HG02840 (cell line): ENCODE results near the gene POFUT2.

Experiments
- ATAC-seq: cut with Tn5 transposase; IDR thresholded peaks from one replicate; pipeline ENCODE4 v1.9.1; 2021; ENCODE audit warnings: mild to moderate bottlenecking, moderate library complexity, moderate number of reproducible peaks; ENCODE audit not compliant: unreplicated experiment, low FRiP score

POFUT2 gene

DNA sequence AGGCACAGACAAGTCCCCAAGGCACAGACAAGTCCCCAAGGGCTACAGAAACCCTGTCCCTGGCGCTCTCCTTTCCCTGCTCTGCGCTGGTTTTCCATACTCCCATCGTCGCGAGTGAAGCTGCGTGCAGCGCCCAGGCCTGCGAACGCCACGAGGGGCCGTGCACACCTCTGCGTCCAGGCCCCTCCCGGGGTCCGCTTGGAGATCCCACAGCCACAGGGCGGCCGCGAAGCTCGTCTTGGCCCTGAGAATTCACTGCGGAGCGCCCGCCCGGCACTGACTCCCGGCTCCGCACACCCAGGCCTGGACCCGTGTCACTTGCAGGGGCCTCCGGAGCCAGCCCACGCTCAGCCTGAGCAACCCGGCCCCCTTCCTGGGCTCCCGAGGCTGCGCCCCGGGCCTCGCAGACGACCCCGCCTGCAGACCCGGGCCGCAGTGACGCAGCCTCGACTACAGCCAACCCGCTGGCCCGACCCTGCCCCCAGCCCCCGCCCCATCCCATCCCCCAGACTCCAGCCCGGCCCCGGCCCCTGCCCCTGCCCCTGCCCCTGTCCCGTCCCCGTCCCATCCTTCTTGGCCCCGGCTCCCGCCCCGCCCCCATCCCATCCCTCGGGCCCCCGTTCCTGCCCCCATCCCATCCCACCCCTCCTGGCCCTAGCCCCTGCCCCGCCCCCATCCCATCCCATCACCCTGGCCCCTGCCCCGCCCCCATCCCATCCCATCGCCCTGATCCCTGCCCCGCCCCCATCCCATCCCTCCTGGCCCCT, 841 bp downstream of the POFUT2 start:
- no peak for ATAC-seq

GRCh38 chr21:45285266-45285931, 2.3 kb downstream of the POFUT2 start:
- ATAC-seq, result no peak

GRCh38 chr21:45284456-45284741, 3.3 kb downstream of the POFUT2 start:
- ATAC-seq, result no peak

- no peak for ATAC-seq
Measured at GRCh38 chr21:45283611-45284455, 3.9 kb downstream of the POFUT2 start.

DNA sequence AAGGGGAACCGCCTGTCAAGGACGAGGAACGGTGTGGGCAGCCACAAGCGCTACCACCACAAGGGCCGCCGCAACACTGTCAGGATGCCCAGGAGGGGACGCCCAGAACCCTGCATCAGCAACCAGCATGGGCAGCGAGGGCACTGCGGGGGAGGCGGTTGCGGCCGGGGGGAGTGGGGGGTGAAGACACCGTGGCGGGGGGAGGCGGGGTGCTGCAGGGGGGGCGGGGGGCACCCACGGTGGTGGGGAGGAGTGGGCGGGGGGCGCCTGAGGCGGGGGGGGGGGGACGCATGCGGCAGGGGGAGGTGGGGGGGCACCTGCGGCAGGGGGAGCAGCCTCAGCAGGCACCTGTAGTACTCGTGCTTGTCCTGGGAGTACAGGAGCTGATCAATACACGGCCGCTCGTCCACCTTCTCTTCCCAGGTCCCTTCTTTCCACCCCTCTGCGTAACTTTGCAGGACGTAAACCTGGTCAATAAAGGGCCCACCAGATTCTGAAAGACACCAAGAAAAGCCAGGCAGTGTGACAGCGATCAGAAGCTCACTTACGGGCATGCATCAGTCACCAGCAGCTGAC, 4.6 kb downstream of the POFUT2 start:
- ATAC-seq, result no peak

DNA sequence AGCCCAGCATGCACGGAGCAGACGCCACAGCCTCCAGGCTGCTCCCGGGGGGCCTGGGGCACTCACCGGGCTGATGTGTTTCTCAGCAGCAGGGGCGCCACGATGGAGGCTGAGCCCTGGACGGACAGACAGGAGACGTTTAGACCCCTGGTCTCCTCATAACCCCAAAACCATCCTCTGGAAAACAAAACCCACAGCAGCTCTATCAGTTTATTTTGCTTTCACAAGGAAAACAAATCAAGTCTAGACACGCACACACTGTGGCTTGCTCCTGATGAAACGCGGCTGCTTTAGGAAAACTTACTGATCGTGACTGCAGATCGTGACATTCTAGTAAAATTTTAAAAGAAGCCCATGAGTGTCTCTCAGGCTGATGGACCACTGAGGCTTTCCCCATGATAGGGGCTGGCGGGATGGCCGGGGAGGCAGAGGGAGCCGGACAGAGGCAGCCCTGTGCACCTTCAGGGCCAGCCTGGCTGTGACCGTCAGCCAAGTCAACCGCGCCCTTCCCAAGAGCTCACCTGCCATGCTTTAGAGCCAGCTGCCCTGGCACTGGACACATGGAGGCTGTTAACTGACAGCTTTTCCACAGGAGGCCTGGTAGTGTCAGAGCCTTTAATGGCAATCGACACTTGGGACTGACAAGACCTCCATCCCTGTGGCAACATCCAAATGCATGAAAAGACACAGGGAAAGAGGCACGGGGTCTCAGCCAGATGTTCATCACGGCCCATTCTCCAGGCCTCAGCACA, 5.2 kb downstream of the POFUT2 start:
- ATAC-seq, result no peak

DNA sequence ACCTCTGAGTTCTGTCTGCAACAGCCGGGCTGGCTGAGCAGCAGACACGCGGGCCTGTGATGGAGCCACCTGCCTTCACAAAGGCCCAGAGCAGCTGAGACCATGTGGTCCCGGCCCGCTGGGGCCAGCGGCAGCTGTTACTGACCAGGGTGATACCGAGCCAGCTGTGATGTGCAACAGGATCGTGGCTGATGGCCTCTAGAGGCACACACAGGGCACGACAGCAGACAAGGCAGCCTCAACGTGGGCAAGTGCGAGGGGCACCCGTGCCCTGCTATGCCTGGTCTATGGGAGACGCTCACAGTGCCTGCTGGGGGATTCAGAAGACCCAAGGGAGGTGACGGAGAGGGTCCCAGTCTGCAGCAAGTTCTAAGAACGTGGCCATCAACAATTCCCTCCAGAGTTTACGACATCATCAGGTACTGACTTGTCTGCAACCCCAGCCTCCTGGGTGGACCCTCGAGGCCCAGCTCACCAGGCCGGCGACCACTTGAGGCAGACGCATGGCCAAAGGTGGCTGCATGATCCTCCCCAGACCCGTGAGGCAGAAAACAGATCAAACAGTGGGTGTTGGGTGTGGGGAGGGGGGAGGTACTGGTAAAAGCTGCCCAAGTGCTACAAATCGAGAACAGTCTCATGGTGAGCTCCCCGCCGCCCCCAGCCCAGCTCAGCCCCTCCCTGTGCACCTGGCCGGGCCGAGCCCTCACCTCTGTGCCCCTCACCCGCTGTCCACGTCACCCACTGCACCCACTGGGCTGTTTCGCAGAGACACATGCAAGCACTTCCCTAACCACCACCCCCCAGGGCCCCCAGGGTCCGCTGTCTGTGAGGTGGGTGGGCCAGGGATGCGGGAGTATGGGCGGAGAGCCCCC, 6.0 kb downstream of the POFUT2 start:
- no peak for ATAC-seq

- no peak for ATAC-seq
Measured at GRCh38 chr21:45280969-45281368, 6.7 kb downstream of the POFUT2 start.

GRCh38 chr21:45280178-45280821, 7.4 kb downstream of the POFUT2 start:
- ATAC-seq, result no peak

- ATAC-seq, result no peak
Measured at GRCh38 chr21:45279446-45280177, 8.1 kb downstream of the POFUT2 start.

- no peak for ATAC-seq
Measured at GRCh38 chr21:45278156-45278911, 9.4 kb downstream of the POFUT2 start.

GRCh38 chr21:45277101-45278045, 10.3 kb downstream of the POFUT2 start:
- ATAC-seq, result no peak

DNA sequence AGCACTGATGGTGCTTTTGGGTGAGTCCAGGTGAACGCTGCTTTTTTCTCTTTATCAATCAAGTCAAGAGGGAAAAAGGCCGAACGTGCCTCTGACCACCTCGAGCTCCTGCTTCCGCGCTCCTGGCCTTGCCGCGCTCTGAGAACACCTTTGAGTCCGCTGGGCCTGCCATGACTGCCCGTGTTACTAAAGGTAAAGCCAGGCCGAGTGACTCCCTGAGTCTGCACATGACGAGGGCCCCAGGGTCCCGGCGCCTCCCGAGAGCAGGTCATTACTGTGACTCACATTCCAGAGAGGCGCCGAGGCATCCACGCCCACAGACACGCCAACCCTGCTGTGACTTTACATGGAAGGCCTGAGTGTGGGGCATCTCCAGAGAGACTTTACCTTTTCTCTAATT, 11.1 kb downstream of the POFUT2 start:
- ATAC-seq, result no peak

DNA sequence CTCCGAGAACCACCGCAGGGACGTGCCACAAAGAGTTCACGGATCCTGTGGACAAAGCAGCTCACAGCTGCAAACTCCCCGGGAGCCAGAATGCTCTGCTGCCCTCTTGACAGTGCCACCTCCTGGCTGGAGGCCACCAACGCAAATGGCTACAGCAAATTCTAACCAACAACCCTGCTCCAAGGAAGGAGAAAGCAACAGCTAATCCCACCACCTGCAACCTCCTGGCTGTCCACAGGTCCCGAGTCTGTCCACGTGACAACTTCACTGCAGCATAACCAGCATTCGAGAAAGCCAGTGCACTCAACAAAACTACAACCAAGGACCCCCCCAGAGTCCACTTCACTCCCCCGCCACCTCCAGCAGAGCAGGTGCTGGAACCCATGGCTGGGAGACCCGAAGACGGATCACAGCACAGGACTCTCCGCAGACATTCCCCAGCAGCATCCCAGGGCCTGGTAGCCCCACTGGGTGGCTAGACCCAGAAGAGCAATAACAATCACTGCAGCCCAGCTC, 17.3 kb downstream of the POFUT2 start:
- no peak for ATAC-seq

DNA sequence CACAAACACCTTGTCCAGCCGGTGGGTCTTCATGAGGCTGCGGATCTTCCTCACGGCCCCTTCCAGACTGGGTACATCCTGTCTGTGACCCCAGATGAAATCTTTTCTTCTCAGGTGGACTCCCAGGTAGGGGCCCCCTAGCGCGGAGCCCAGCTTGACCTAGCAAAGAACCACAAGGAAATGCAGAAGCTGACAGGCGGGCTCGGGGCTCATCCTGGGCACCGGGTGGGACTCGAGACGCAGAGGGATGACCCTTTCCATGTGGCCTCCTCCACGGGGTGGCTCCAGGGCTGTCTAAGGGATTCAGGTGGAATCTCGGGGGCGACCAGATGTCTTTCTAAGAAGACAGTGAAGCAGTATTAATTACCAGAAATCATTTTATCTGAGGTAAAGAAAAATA, 17.8 kb downstream of the POFUT2 start:
- ATAC-seq, result no peak

DNA sequence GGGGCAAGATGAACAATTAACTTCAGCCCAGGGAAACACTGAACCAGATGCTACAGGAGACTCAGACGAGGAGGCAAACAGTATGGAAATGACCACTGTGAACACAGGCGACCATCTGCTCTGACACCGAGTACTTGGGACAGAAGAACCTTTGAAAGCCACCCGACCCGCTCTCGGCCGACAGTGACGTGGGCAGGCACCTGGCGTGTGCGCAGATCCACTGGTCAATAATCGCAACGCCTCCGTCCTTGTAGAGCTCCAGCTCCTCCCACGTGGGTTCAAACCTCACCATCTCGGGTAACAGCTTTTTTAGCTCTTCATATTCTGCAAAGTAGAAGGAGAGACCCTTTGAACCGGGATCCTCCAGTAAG, 20.3 kb downstream of the POFUT2 start:
- ATAC-seq, result no peak
